ENCODE results near the gene ACAD11. TPM values are rescaled to one million over a fixed set of nuclear protein-coding genes. Genes with fewer than 3 reads are reported as not detected.

Gene ACAD11, protein sequence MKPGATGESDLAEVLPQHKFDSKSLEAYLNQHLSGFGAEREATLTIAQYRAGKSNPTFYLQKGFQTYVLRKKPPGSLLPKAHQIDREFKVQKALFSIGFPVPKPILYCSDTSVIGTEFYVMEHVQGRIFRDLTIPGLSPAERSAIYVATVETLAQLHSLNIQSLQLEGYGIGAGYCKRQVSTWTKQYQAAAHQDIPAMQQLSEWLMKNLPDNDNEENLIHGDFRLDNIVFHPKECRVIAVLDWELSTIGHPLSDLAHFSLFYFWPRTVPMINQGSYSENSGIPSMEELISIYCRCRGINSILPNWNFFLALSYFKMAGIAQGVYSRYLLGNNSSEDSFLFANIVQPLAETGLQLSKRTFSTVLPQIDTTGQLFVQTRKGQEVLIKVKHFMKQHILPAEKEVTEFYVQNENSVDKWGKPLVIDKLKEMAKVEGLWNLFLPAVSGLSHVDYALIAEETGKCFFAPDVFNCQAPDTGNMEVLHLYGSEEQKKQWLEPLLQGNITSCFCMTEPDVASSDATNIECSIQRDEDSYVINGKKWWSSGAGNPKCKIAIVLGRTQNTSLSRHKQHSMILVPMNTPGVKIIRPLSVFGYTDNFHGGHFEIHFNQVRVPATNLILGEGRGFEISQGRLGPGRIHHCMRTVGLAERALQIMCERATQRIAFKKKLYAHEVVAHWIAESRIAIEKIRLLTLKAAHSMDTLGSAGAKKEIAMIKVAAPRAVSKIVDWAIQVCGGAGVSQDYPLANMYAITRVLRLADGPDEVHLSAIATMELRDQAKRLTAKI
- 10 to 100 TPM; 28.8 to 52.1 TPM for total RNA-seq

DNA sequence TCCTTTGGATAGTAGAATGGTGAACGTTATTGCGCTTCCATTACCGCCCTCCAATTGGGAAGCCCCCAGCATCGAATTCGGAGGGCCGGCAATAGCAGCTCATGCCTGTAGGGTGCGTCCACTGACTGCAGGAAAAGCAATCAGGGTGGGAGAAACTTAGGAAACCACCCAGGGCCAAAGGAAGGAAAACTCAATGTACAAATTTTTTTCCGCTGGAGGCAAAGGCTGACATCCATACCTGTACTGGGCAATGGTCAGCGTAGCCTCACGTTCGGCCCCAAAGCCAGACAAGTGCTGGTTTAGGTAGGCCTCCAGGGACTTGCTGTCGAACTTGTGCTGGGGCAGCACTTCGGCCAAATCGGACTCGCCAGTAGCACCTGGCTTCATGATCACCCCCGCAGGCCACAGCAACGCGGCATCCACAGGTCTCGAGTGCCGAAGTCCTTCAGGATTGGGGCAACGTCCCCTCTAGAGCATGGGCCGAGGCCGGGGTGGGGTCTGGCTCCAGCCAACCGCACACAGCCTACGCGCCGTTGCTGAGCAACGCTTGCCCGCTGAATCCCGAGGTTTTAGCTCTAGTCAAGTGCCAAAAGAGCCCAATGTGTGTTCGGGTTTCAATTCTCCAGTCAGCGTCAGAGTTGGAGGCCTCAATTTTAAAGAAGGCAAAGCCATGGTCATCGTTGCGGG is at the start of gene ACAD11:
Gene ACAD11 (minus strand): TSS at position 445 of the 687 bp plus-strand sequence. CDS start 58 bp downstream, at position 387.
- peak within 1 kb of the TSS; percentile 76 to 92 for H3K4me3 ChIP-seq
- H3K4me1 ChIP-seq: peaks cover 48% of the 10 kb centered on the region
- TF ChIP-seq, protein P1, sequence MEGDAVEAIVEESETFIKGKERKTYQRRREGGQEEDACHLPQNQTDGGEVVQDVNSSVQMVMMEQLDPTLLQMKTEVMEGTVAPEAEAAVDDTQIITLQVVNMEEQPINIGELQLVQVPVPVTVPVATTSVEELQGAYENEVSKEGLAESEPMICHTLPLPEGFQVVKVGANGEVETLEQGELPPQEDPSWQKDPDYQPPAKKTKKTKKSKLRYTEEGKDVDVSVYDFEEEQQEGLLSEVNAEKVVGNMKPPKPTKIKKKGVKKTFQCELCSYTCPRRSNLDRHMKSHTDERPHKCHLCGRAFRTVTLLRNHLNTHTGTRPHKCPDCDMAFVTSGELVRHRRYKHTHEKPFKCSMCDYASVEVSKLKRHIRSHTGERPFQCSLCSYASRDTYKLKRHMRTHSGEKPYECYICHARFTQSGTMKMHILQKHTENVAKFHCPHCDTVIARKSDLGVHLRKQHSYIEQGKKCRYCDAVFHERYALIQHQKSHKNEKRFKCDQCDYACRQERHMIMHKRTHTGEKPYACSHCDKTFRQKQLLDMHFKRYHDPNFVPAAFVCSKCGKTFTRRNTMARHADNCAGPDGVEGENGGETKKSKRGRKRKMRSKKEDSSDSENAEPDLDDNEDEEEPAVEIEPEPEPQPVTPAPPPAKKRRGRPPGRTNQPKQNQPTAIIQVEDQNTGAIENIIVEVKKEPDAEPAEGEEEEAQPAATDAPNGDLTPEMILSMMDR (IDR thresholded peaks at IDR 0.05): peak; percentile 12 to 69 (median 48)
- peak in 1 of 3 donors; percentile 19 for TF ChIP-seq POLR2A (IDR thresholded peaks at IDR 0.05)
- peak; percentile 66 to 79 (median 73) for DNase-seq
- H3K27me3 ChIP-seq: no peaks in the 10 kb centered on the region
- H3K27ac ChIP-seq: peak within 1 kb of the TSS; percentile 81 to 98 (median 90)
- no peaks in the 10 kb centered on the region for H3K9me3 ChIP-seq
- WGBS, 2 donors: 0% methylated on average over 22 to 34 of the region's 34 CpGs
- intact Hi-C loops (cut with DNase I): no loop called here
- peak; percentile 76 for ATAC-seq
- no peaks in the 10 kb centered on the region for H3K36me3 ChIP-seq (replicated peaks in 1 of 2; ENCODE audit: insufficient read depth in 1 of 2, low read depth in 2 of 2)

DNA sequence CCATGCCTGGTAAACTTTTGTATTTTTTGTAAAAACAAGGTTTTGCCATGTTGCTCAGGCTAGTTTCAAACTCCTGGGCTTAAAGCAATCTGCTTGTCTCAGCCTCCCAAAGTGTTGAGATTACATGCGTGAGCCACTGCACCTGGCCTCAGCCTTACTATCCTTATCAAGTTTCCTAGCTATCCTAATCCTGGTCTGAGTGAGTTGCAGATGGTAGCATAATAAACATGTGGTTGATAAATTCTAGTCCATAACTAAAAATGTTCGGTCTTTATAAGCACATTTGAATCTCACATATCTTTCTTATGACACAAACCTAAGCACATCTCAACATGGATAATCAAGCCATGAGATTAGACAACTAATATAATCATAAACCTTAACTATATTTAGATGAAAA is 44.1 kb upstream of the ACAD11 start:
- DNase-seq (no peak), ATAC-seq (no peak)
- Histone ChIP-seq H3K36me3 (replicated peaks in 1 of 2; ENCODE audit: insufficient read depth in 1 of 2, low read depth in 2 of 2) (peaks cover 5 to 15% of the 10 kb centered on the region in 2 donors), H3K9me3 (no peaks in the 10 kb centered on the region), H3K27me3 (no peaks in the 10 kb centered on the region), H3K4me3 (no peak overlapping the region), H3K4me1 (no peaks in the 10 kb centered on the region), H3K27ac (no peak overlapping the region)
- intact Hi-C loops (cut with DNase I): no loop called here
- TF ChIP-seq, protein P1 (IDR thresholded peaks at IDR 0.05): no peak
- TF ChIP-seq POLR2A (IDR thresholded peaks at IDR 0.05): no peak
- WGBS, 2 donors: 36 to 59% methylated on average over 2 of the region's 2 CpGs

DNA sequence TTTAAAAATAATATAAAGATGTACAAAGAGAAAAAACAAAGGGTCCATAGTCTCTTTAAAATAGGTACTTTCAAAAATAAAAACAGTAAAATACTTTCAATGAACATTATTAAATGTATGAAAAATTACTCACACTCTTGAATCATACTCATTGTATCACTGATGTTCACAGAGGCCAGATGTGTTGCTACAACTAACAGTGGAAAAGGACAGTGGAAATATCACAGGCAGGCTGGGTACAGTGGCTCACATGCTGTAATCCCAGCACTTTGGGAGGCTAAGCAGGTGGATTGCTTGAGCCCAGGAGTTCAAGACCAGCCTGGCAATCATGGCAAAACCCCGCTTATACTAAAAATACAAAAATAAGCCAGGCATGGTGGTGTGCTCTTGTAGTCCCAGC is 35.8 kb upstream of the ACAD11 start:
- Histone ChIP-seq H3K4me1 (no peaks in the 10 kb centered on the region), H3K4me3 (no peak overlapping the region), H3K36me3 (replicated peaks in 1 of 2; ENCODE audit: insufficient read depth in 1 of 2, low read depth in 2 of 2) (peaks cover 11 to 25% of the 10 kb centered on the region in 2 donors), H3K27ac (no peak overlapping the region), H3K9me3 (no peaks in the 10 kb centered on the region), H3K27me3 (no peaks in the 10 kb centered on the region)
- DNase-seq: no peak
- ATAC-seq: no peak
- WGBS, 2 donors: 90 to 93% methylated on average over 1 of the region's 1 CpG
- intact Hi-C loops (cut with DNase I): no loop called here
- TF ChIP-seq POLR2A (IDR thresholded peaks at IDR 0.05): no peak
- TF ChIP-seq, protein P1 (IDR thresholded peaks at IDR 0.05): no peak

DNA sequence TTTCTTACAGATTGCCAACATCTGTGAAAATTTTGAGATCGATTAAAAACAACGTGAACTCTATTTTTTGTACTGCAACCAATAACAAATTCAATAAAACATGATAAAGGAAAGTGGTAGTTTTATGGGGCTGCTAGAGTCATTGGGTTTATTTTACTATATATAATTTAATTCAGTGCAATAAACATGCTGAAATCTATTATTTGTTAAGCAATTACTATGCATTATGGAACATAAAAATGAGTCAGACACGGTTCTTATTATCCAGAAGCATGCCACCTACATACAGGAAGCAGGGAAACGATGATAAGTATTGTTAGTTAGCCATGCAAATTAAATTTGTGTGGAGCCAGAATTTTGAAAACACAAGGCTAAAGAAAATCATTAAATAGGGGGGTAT is 35.4 kb upstream of the ACAD11 start:
- 77 to 83% methylated on average over 4 of the region's 4 CpGs for WGBS, 2 donors
- Histone ChIP-seq H3K4me3 (no peak overlapping the region), H3K4me1 (no peaks in the 10 kb centered on the region), H3K27ac (no peak overlapping the region), H3K27me3 (no peaks in the 10 kb centered on the region), H3K36me3 (replicated peaks in 1 of 2; ENCODE audit: insufficient read depth in 1 of 2, low read depth in 2 of 2) (peaks cover 11 to 23% of the 10 kb centered on the region in 2 donors), H3K9me3 (no peaks in the 10 kb centered on the region)
- ATAC-seq (no peak), DNase-seq (no peak)
- TF ChIP-seq POLR2A (IDR thresholded peaks at IDR 0.05): no peak
- TF ChIP-seq, protein P1 (IDR thresholded peaks at IDR 0.05): no peak
- intact Hi-C loops (cut with DNase I): no loop called here

All from body of pancreas (tissue), 4 donors.